Measurements from ENCODE around the gene CACNA1B.

The CACNA1B gene

GRCh38 chr9:138060881-138061280 is 183.3 kb downstream of the CACNA1B start:
- no peak for TF ChIP-seq FOXM1 (IDR thresholded peaks at IDR 0.05; ENCODE audit: borderline replicate concordance, low read depth)
- no peak for TF ChIP-seq TEAD4 (IDR thresholded peaks at IDR 0.05)
- TF ChIP-seq YY1 (IDR thresholded peaks at IDR 0.05; ENCODE audit: low read depth): no peak
- no peak for TF ChIP-seq NFIC (IDR thresholded peaks at IDR 0.05)
- TF ChIP-seq MAX (IDR thresholded peaks at IDR 0.05): no peak
- no peak for TF ChIP-seq RAD21 (IDR thresholded peaks at IDR 0.05; ENCODE audit: low read depth)
- TF ChIP-seq CEBPB (IDR thresholded peaks at IDR 0.05): no peak
- TF ChIP-seq EP300 (IDR thresholded peaks at IDR 0.05; ENCODE audit: borderline replicate concordance): no peak
- no peak for TF ChIP-seq TCF12 (IDR thresholded peaks at IDR 0.05; ENCODE audit: low read depth)
- TF ChIP-seq CREB1 (IDR thresholded peaks at IDR 0.05; ENCODE audit: low read depth): no peak
- TF ChIP-seq REST (IDR thresholded peaks at IDR 0.05; ENCODE audit: low read depth): no peak
- no peak for TF ChIP-seq USF1 (IDR thresholded peaks at IDR 0.05)
- TF ChIP-seq EGR1 (IDR thresholded peaks at IDR 0.05): no peak

GRCh38 chr9:138061631-138062030 is 184.0 kb downstream of the CACNA1B start:
- TF ChIP-seq TAF1 (IDR thresholded peaks at IDR 0.05; ENCODE audit: low read depth) (no peak), MAX (IDR thresholded peaks at IDR 0.05) (no peak), ZBTB7A (IDR thresholded peaks at IDR 0.05; ENCODE audit: low read depth) (no peak), EP300 (IDR thresholded peaks at IDR 0.05; ENCODE audit: borderline replicate concordance) (no peak), REST (IDR thresholded peaks at IDR 0.05; ENCODE audit: low read depth) (no peak), RAD21 (IDR thresholded peaks at IDR 0.05; ENCODE audit: low read depth) (no peak), YY1 (IDR thresholded peaks at IDR 0.05; ENCODE audit: low read depth) (no peak), EGR1 (IDR thresholded peaks at IDR 0.05) (no peak), USF1 (IDR thresholded peaks at IDR 0.05) (no peak), TCF12 (IDR thresholded peaks at IDR 0.05; ENCODE audit: low read depth) (no peak), TEAD4 (IDR thresholded peaks at IDR 0.05) (no peak), CEBPB (IDR thresholded peaks at IDR 0.05) (no peak), CREB1 (IDR thresholded peaks at IDR 0.05; ENCODE audit: low read depth) (no peak)

- no peak for TF ChIP-seq YY1 (IDR thresholded peaks at IDR 0.05; ENCODE audit: low read depth)
- no peak for TF ChIP-seq TAF1 (IDR thresholded peaks at IDR 0.05; ENCODE audit: low read depth)
Measured at GRCh38 chr9:138062196-138062595, 184.6 kb downstream of the CACNA1B start.

- TF ChIP-seq TCF12 (IDR thresholded peaks at IDR 0.05; ENCODE audit: low read depth) (no peak), CREB1 (IDR thresholded peaks at IDR 0.05; ENCODE audit: low read depth) (no peak), RAD21 (IDR thresholded peaks at IDR 0.05; ENCODE audit: low read depth) (no peak), EP300 (IDR thresholded peaks at IDR 0.05; ENCODE audit: borderline replicate concordance) (no peak), TEAD4 (IDR thresholded peaks at IDR 0.05) (no peak), CEBPB (IDR thresholded peaks at IDR 0.05) (no peak), YY1 (IDR thresholded peaks at IDR 0.05; ENCODE audit: low read depth) (no peak), TAF1 (IDR thresholded peaks at IDR 0.05; ENCODE audit: low read depth) (no peak), NFIC (IDR thresholded peaks at IDR 0.05) (no peak), USF1 (IDR thresholded peaks at IDR 0.05) (no peak), MAX (IDR thresholded peaks at IDR 0.05) (no peak), FOXM1 (IDR thresholded peaks at IDR 0.05; ENCODE audit: borderline replicate concordance, low read depth) (no peak), REST (IDR thresholded peaks at IDR 0.05; ENCODE audit: low read depth) (no peak), ZBTB7A (IDR thresholded peaks at IDR 0.05; ENCODE audit: low read depth) (no peak), EGR1 (IDR thresholded peaks at IDR 0.05) (no peak)
Measured at GRCh38 chr9:138063033-138063432, 185.5 kb downstream of the CACNA1B start.

Data from Ishikawa (cell line).